Stimulated activated CD4-positive, alpha-beta T cell treated with anti-CD3 and anti-CD28 coated beads, Interleukin-12 subunit alpha, Interleukin-12 subunit beta, amount 100 ng/mL, for 24 hours (primary cell): ENCODE data around the gene RBM44.
"Not testable (repeated sequence)": the region's sequence is repeated elsewhere in the genome, so short reads cannot be mapped to it uniquely, and the experiment has no call there.

Experiments
- DNase-seq, 2 experiments: peaks; one replicate each; pipeline ENCODE4 v3.0.0-alpha.2; 2020; ENCODE audit warnings: low read depth in 2 of 2

Gene RBM44

GRCh38 chr2:237782181-237782580 is 16.4 kb upstream of the RBM44 start:
- no peak for DNase-seq

DNA sequence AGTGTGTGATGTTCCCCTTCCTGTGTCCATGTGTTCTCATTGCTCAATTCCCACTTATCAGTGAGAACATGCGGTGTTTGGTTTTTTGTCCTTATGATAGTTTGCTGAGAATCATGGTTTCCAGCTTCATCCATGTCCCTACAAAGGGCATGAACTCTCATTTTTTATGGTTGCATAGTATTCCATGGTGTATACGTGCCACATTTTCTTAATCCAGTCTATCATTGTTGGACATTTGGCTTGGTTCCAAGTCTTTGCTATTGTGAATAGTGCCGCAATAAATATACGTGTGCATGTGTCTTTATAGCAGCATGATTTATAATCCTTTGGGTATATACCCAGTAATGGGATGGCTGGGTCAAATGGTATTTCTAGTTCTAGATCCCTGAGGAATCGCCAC is 14.9 kb upstream of the RBM44 start:
- DNase-seq, result not testable (repeated sequence)

DNA sequence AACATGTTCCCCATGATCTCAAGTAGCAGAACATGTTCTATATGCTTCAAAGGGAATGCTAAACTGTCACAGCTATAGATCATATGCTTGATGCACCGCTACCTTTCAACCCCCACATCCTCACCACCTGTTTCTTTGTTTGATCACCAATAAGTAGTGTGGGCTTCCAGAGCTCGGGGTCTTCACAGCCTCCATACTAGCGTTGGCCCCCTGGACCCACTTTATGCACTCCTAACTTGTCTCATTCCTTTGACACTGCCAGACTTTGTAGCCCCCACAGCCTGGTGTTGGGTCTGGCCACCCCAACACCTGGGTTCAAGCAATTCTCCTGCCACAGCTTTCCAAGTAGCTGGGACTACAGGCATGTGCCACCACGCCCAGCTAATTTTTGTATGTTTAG is 11.6 kb upstream of the RBM44 start:
- no peak for DNase-seq

DNA sequence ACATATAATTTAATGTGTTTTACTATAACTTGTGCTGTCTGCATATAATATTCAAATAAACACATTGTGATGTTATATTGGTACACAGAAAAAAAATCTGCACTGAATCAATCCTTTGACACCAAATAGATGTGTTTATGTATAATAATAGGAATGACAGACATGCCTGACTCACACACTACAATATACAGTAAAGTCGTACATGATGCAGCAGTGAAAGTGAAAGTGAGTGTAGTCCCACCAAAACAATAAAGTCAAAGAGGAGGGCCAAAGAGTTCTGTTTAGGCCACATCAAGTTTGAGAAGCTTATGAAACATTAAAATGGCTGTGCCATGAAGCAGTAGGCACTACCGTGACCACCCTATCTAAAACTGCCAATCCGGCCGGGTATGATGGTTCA is 8.2 kb upstream of the RBM44 start:
- no peak for DNase-seq

DNA sequence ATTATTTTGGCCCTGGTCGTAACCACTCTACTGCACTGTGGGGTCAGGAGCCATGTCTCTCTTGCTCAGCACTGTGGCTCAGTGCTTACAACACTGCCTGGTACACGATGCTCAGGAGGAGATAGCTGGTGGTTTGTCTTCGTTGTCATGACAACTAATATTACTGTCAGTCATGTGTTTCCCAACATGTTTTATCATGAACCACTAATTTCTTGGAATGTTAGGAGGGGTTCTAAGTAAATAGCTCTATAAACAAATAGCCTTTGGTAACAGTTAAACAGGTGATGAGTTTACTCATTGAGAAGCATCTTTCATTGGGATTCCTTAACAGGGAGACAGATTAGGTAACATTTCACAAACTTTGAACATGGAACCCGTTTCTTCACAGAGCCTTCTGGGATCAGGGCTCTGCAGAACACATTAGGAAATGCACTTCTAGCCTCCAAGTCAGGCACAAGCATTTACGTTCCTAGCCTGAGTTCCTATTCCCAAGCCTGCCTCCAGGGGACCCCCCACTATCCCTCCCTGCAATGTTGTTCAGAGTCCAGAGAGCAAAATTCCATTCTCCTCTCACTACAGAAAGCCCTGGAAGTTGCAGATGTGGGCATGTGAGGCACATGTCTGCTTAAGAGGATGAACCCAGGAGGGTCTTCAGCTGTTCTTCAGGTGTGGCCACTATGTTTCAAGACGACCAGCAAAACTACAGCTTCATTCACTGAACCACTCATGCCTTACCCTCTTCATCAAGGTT is 6.4 kb upstream of the RBM44 start:
- no peak for DNase-seq

GRCh38 chr2:237797253-237797652 is 1.3 kb upstream of the RBM44 start:
- no peak for DNase-seq

DNA sequence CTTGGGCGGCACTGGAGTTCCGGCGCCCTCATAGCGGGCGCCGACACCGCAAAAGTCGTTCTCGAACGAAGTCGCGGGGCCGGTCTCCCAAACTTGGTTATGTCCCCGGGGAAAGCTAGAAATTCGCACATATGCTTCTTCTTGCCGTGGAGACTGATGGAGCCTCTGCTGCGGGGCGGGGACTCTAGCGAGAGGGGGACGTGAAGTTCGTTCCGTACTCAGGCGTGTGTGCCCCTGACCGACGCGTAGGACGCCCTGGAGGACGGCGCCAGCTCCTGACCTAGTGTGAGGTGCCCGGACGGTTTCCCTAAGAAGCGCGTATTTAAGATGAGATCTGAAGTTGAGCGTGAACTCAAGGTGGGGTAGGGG is 465 bp downstream of the RBM44 start:
- DNase-seq, result no peak

- DNase-seq, result no peak
Measured at GRCh38 chr2:237801466-237801865, 2.9 kb downstream of the RBM44 start.

DNA sequence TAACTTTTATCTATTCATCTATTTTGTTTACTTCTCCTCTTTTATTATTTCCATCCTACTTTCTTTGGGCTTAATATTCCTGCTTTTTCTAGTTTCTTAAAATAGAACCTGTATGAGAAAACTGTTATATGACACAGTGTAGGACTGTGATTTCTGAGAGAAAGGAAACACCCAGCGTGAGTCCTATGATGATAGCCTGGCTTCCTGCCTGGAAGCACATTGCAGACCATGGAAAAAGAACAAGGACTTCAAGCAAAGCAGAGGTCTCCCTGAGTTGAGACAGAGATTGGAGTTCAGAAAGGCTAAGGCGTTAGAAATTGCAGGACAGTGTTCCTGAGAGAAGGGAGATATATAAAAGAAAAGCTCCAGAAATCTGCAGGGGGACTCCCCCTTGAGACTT is 7.8 kb downstream of the RBM44 start:
- no peak for DNase-seq

DNA sequence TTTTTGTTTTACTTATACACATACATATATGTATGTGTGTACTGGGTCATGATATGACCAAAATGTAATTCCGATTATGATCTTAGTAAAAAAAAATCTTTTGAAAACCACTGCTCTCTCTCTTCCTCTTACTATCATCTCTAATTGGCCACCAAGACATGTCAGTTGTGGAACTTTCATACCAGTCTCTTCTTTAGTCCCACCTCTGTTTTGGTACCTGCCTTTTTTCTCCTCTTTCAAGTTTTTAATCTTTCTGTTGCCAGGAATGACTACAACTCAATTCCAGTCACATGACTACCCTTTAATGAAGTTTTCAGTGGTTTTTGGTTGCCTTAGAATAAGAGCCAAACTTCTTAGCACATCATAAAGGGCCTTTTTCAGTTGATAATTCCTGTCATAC is 17.1 kb downstream of the RBM44 start:
- DNase-seq, result no peak

DNA sequence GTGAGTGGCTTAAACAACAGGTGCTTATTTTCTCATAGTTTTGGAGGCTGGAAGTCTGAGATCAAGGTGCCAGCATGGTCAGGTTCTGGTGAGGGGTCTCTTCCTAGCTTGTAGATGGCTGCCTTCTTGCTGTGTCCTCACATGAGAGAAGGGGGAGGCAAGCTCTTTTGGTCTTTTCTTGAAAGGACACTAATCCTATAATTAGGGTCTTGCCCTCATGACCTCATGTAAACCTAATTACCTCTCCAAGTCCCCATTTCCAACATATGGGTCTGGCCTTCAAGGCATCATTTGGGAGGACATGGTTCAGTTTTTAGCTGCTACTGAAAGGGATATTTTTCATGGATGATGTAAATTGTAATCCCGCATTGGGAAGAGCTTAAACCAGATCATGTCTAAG is 18.0 kb downstream of the RBM44 start:
- DNase-seq, result no peak

DNA sequence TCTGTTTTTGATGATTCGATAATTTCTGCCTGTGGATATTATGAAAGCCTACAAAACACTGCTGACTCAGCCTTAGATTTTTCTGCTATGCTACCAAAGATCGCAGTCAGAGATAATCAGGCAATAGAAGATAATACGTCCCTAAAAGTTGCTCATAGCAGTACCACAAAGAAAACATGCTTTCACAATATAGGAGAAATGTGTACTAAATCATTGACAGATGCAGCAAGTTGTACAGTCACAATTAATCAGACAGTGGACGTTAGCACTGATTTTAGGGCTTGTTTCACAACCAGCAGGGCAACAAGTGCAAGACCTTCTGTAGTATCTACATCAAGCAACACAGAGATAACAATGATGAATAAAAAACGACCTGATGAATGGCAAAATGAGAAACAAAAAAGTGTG is 19.5 kb downstream of the RBM44 start:
- DNase-seq, result no peak

DNA sequence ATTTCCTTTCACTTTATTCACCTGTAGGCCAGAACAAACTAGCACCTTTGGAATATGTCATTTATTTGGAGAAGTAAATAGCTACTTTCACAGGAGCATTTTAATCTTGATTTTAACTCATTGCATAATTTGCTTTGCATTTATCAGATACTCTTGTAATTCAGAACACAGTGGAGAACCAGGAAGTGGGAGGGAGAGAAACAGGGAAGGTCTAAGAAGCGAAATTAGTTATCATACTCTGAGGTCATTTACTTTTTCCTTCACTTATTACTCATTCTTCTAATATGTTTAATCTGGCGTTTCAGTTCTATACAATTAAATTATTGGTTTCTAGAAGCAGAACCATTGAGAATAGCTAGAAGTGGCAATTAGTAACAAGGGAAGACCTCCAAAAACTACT is 20.7 kb downstream of the RBM44 start:
- no peak for DNase-seq

DNA sequence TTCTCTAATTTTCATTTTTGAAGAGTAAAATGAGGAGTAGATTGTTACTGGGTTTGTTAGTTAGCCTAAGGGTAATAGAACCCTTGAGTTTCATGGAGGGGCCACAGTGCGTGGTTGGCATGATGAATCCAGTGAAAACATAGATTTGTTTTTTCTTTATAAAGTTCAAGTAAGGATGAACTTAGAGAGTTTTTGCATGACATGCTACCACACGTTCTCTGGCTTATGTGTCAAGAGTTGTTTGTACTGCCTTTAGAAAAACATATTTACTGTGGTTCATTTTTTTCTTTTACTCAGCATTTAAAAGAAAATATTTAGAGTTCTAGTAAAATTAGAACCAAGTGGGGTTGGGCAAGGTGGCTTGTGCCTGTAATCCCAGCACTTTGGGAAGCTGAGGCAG is 21.8 kb downstream of the RBM44 start:
- no peak for DNase-seq

DNA sequence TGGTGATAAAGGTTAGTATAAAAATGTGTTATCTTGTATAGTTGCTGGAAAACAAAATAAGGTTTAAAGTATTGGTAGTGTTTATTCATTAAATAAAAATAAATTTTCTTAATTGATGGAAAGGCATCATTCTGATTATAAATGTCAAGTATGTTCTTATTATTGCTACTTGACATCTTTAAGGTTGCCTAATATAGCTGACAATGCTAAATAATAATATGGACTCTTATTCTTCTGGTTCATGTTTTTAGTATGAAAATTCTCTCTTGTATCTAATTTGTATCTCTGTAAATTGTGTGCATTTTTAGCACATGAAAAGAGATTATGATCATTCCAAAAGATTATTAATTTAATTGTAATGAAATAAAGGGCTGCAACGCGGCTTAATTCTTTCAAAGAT is 25.0 kb downstream of the RBM44 start:
- no peak for DNase-seq

DNA sequence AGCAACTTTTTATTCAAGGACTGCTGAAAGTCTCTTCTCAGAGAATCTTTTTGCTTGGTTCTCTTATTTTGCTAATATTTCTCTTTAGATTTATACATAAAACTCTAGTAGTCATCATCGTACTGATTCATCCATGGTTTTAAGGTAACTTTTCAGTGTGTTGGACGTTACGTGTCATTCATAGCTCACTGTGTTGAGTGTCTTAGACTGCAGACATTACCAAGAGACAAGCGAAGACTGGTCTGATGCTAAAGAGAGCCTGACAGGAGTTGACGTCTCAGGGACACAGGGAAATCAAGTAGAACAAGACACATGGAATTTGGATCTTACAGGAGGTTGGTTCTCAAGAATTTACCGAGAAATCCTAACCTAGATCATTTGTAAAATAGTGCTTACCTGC is 25.5 kb downstream of the RBM44 start:
- DNase-seq, result no peak

GRCh38 chr2:237827421-237827987 is 28.9 kb downstream of the RBM44 start:
- no peak for DNase-seq

- DNase-seq, result no peak
Measured at GRCh38 chr2:237830522-237830921, 31.9 kb downstream of the RBM44 start.

- no peak for DNase-seq
Measured at GRCh38 chr2:237833546-237833945, 35.0 kb downstream of the RBM44 start.

GRCh38 chr2:237835372-237835771 is 36.8 kb downstream of the RBM44 start:
- DNase-seq, result no peak

GRCh38 chr2:237841051-237841450 is 42.5 kb downstream of the RBM44 start:
- no peak for DNase-seq

GRCh38 chr2:237848940-237849339 is 50.4 kb downstream of the RBM44 start:
- not testable (repeated sequence) for DNase-seq

DNA sequence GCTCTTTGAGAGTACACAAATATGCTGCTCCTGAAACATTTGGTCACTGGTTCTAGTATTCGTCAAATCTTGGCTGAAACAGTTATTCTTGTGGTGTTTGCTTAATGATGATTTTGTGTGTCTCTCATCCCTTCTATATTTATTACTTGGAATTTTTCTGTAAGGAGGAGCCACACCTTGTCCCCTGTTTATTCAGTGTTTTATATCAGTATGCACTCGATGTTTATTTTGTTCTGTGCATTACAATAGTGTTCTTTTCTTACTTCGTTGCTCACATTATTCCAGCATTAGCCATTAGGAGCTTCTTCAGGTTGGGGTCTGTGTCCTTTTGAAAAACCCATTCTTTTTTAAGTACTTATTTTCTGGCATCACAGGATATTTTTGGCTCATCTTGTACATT is 55.7 kb downstream of the RBM44 start:
- DNase-seq, result no peak

- DNase-seq, result no peak
Measured at GRCh38 chr2:237857791-237858190, 59.2 kb downstream of the RBM44 start.
